IMR-90 (cell line): ENCODE results near the gene ARHGEF37. TPM values are rescaled to one million over a fixed set of nuclear protein-coding genes. Genes with fewer than 3 reads are reported as not detected.

Source experiments
- ATAC-seq: fragments of 200-7000 bp; cut with Tn5 transposase; 2 replicates; pipeline ENCODE4 v1.9.1; 2020; ENCODE audit warnings: low read depth, mild to moderate bottlenecking, moderate library complexity
- BruUV-seq: library from RNA; stranded (reverse); fragments of 400-500 nt; replicated peaks from 2 replicates; lab custom pipeline; 2021; lab: Mats Ljungman, UMichigan
- CTCF ChIA-PET: fragments of 300-600 bp; formaldehyde crosslinking; extraction: SDS; loops from one replicate; lab custom pipeline; 2021; ENCODE audit warnings: antibody characterized with exemption; lab: Yijun Ruan, JAX
- POLR2A ChIA-PET: fragments of 300-600 bp; sonication (Branson Sonifier 250); formaldehyde crosslinking; loops from one replicate; lab custom pipeline; 2022; ENCODE audit warnings: antibody characterized with exemption; ENCODE audit not compliant: unreplicated experiment; lab: Charles Lee
- DNase-seq: peaks from one replicate; pipeline ENCODE4 v3.0.0; 2013
- H2AFZ ChIP-seq: replicated peaks from 2 replicates; pipeline ENCODE3; 2013; ENCODE audit warnings: low read length, mild to moderate bottlenecking; ENCODE audit not compliant: poor library complexity
- H2AK5ac ChIP-seq: 2 replicates; pipeline ENCODE4 v1.6.1; 2013; ENCODE audit warnings: low read depth, low read length, inconsistent platforms
- H2AK9ac ChIP-seq: replicated peaks from 2 replicates; pipeline ENCODE3; 2013; ENCODE audit warnings: mild to moderate bottlenecking, low read depth, low read length, moderate library complexity; ENCODE audit not compliant: poor library complexity
- H2BK120ac ChIP-seq: 2 replicates; pipeline ENCODE4 v1.6.1; 2013; ENCODE audit warnings: low read depth, low read length, inconsistent platforms
- H2BK15ac ChIP-seq: 3 replicates; pipeline ENCODE4 v1.6.1; 2013; ENCODE audit warnings: low read depth, low read length, inconsistent platforms
- H2BK20ac ChIP-seq: 2 replicates; pipeline ENCODE4 v1.6.1; 2013; ENCODE audit warnings: low read depth, mild to moderate bottlenecking, inconsistent platforms, low read length, moderate library complexity
- H2BK5ac ChIP-seq: 2 replicates; pipeline ENCODE4 v1.6.1; 2013; ENCODE audit warnings: mild to moderate bottlenecking, low read depth, low read length, inconsistent platforms; ENCODE audit not compliant: poor library complexity, severe bottlenecking
- H3K14ac ChIP-seq: replicated peaks from 2 replicates; pipeline ENCODE4 v1.6.1; 2013; ENCODE audit warnings: low read depth, low read length, inconsistent platforms
- H3K18ac ChIP-seq: 2 replicates; pipeline ENCODE4 v1.6.1; 2013; ENCODE audit warnings: low read depth, low read length, control low read depth
- H3K23ac ChIP-seq: 2 replicates; pipeline ENCODE4 v1.6.1; 2013; ENCODE audit warnings: low read depth, low read length, inconsistent platforms
- H3K27ac ChIP-seq: 2 replicates; pipeline ENCODE4 v1.5.1; 2013; ENCODE audit warnings: mild to moderate bottlenecking, control low read depth, low read length; ENCODE audit not compliant: insufficient read depth
- H3K27me3 ChIP-seq: 2 replicates; pipeline ENCODE4 v1.6.1; 2013; ENCODE audit warnings: low read length; ENCODE audit not compliant: control insufficient read depth, insufficient read depth
- H3K36me3 ChIP-seq: 2 replicates; pipeline ENCODE4 v1.6.1; 2013; ENCODE audit warnings: low read length, mixed read lengths; ENCODE audit not compliant: control insufficient read depth, insufficient read depth
- H3K4ac ChIP-seq: 2 replicates; pipeline ENCODE4 v1.6.1; 2013; ENCODE audit warnings: low read depth, low read length, inconsistent platforms
- H3K4me1 ChIP-seq: 2 replicates; pipeline ENCODE4 v1.6.1; 2013; ENCODE audit warnings: low read length, mixed read lengths; ENCODE audit not compliant: control insufficient read depth, insufficient read depth
- H3K4me2 ChIP-seq: 2 replicates; pipeline ENCODE4 v1.6.1; 2013; ENCODE audit warnings: low read depth, mild to moderate bottlenecking, control low read depth, low read length, moderate library complexity
- H3K4me3 ChIP-seq: 2 replicates; pipeline ENCODE4 v1.5.1; 2013; ENCODE audit warnings: low read depth, mild to moderate bottlenecking, control low read depth, low read length, moderate library complexity; ENCODE audit not compliant: insufficient read depth
- H3K56ac ChIP-seq: 2 replicates; pipeline ENCODE4 v1.6.1; 2013; ENCODE audit warnings: low read length, inconsistent platforms; ENCODE audit not compliant: insufficient read depth; ENCODE audit errors: extremely low read depth
- H3K79me1 ChIP-seq, 2 experiments: 2 replicates each; pipeline ENCODE4 v1.6.1; 2013; ENCODE audit warnings: low read length in 2 of 2, inconsistent platforms in 1 of 2, low read depth in 1 of 2
- H3K9ac ChIP-seq: 2 replicates; pipeline ENCODE4 v1.6.1; 2013; ENCODE audit warnings: low read depth, low read length, control low read depth
- H3K9me1 ChIP-seq: 2 replicates; pipeline ENCODE4 v1.6.1; 2013; ENCODE audit warnings: low read length, inconsistent platforms; ENCODE audit not compliant: insufficient read depth
- H3K9me3 ChIP-seq: 2 replicates; pipeline ENCODE4 v1.6.1; 2013; ENCODE audit warnings: low read length; ENCODE audit not compliant: control insufficient read depth, insufficient read depth
- H4K20me1 ChIP-seq: 2 replicates; pipeline ENCODE4 v1.6.1; 2013; ENCODE audit warnings: low read length, inconsistent platforms; ENCODE audit not compliant: insufficient read depth
- H4K5ac ChIP-seq: 2 replicates; pipeline ENCODE4 v1.6.1; 2013; ENCODE audit warnings: mild to moderate bottlenecking, low read depth, low read length, control low read depth
- H4K8ac ChIP-seq, 2 experiments: 2 replicates each; pipeline ENCODE4 v1.6.1; 2013; ENCODE audit warnings: low read depth in 2 of 2, low read length in 2 of 2, control low read depth in 1 of 2, inconsistent platforms in 1 of 2
- H4K91ac ChIP-seq: 2 replicates; pipeline ENCODE4 v1.6.1; 2013; ENCODE audit warnings: low read depth, low read length, inconsistent platforms; ENCODE audit not compliant: insufficient read depth
- FOS ChIP-seq: fragments of 150-350 bp; IDR thresholded peaks from 2 replicates; pipeline ENCODE4 v1.6.1; 2016; ENCODE audit warnings: low read depth, low read length
- SMC3 ChIP-seq: fragments of 150-350 bp; IDR thresholded peaks from 2 replicates; pipeline ENCODE4 v1.6.1; 2016; ENCODE audit warnings: low read depth, mild to moderate bottlenecking, antibody characterized with exemption, low read length, moderate library complexity
- WGBS, 2 experiments: methylation state at CpG; one replicate each; pipeline versions ENCODE4 v1.1.5 to v1.1.7; 2013; ENCODE audit warnings: missing lambda C conversion rate in 2 of 2; ENCODE audit not compliant: insufficient read length in 1 of 2; ENCODE audit errors: extremely low coverage in 2 of 2; 5-methylcytosine and 5-hydroxymethylcytosine counted together
- dilution Hi-C: fragments of 300-500 bp; cut with HindIII; formaldehyde crosslinking; loops from one replicate; pipeline ENCODE4 v1.14.3; 2018; ENCODE audit warnings: low sequenced_read_pairs; ENCODE audit not compliant: unreplicated experiment
- in situ Hi-C: fragments of 300-500 bp; cut with MboI; formaldehyde crosslinking; loops from 3 replicates; pipeline ENCODE4 v1.14.3; 2019; ENCODE audit warnings: low sequenced_read_pairs, inconsistent platforms, mixed read lengths
- intact Hi-C: fragments of 100-400 bp; cut with micrococcal nuclease; formaldehyde crosslinking; loops from 2 replicates; pipeline ENCODE4 v1.10.0; 2022
- polyA plus RNA-seq, 3 experiments: library from polyadenylated mRNA; depleted of rRNA; stranded (reverse); fragments of >200 nt; gene quantifications; 2 replicates each; pipeline ENCODE4 v1.2.3, GENCODE V29; 2012; ENCODE audit warnings: low replicate concordance in 1 of 3
- total RNA-seq: library from RNA; depleted of rRNA; stranded (reverse); fragments of >200 nt; gene quantifications from 2 replicates; pipeline ENCODE4 v1.2.3, GENCODE V29; 2012

Gene ARHGEF37
- total and polyA plus RNA-seq, 2 of the 4 experiments (the other 2 are of a cell fraction) = 0.39 to 0.54 TPM

DNA sequence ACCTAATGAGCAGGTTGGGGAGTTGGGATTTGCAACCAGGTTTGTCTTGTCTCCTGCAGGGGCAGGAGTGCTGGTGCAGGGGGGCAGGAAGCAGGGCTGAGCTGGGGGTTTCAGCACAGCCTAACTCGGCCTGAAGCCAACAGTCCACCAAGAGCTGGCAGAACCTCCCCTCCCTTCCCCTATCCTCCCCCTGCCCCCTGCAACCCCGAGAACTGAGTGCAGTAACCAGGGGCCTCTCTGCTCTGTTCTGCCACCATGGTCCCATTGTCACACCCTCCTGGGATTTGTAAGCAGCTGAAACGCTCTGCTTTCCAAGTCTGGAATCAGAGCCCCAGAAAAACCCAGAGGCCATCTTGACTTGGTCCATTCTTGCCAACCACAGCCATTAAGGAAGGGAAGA, 72.9 kb downstream of the ARHGEF37 start:
- intact Hi-C loops (no loop called here), in situ Hi-C loops (no loop called here), dilution Hi-C loops (no loop called here)
- DNase-seq (no peak), ATAC-seq (no peak)
- Histone ChIP-seq H2BK120ac (no peak overlapping the region), H2BK20ac (no peak overlapping the region), H3K56ac (no peak overlapping the region), H3K79me1 (no peaks in the 10 kb centered on the region), H4K91ac (no peak overlapping the region), H3K36me3 (no peaks in the 10 kb centered on the region), H2AK9ac (no peak overlapping the region), H3K18ac (no peak overlapping the region), H2AFZ (no peak overlapping the region), H3K9me3 (peaks cover 9% of the 10 kb centered on the region), H2BK15ac (no peak overlapping the region), H3K23ac (no peak overlapping the region), H3K27ac (no peak overlapping the region), H4K8ac (no peak overlapping the region), H3K9me1 (no peaks in the 10 kb centered on the region), H3K4me1 (no peaks in the 10 kb centered on the region), H4K20me1 (no peaks in the 10 kb centered on the region), H3K14ac (no peak overlapping the region), H3K4me3 (no peak overlapping the region), H3K27me3 (peaks cover 31% of the 10 kb centered on the region), H2AK5ac (no peak overlapping the region), H4K5ac (no peak overlapping the region), H2BK5ac (no peak overlapping the region), H3K9ac (no peak overlapping the region), H3K4me2 (no peak overlapping the region), H3K4ac (no peak overlapping the region)
- no TSS peak for BruUV-seq
- WGBS, 2 experiments = no CpG with 5 or more reads among the region's 3 CpGs
- TF ChIP-seq SMC3 = no peak
- no peak for TF ChIP-seq FOS
- POLR2A ChIA-PET = no interaction called here
- CTCF ChIA-PET = no interaction called here
